SH-SY5Y (cell line): ENCODE measurements around the gene RAB30.

Source experiments
- GATA2 ChIP-seq: IDR thresholded peaks from 2 replicates; pipeline ENCODE4 v1.6.1; 2011; ENCODE audit warnings: mild to moderate bottlenecking, low read depth, low read length
- GATA3 ChIP-seq: IDR thresholded peaks from 2 replicates; pipeline ENCODE4 v1.6.1; 2011; ENCODE audit warnings: low read depth, mild to moderate bottlenecking, low read length, moderate library complexity

Gene RAB30

DNA sequence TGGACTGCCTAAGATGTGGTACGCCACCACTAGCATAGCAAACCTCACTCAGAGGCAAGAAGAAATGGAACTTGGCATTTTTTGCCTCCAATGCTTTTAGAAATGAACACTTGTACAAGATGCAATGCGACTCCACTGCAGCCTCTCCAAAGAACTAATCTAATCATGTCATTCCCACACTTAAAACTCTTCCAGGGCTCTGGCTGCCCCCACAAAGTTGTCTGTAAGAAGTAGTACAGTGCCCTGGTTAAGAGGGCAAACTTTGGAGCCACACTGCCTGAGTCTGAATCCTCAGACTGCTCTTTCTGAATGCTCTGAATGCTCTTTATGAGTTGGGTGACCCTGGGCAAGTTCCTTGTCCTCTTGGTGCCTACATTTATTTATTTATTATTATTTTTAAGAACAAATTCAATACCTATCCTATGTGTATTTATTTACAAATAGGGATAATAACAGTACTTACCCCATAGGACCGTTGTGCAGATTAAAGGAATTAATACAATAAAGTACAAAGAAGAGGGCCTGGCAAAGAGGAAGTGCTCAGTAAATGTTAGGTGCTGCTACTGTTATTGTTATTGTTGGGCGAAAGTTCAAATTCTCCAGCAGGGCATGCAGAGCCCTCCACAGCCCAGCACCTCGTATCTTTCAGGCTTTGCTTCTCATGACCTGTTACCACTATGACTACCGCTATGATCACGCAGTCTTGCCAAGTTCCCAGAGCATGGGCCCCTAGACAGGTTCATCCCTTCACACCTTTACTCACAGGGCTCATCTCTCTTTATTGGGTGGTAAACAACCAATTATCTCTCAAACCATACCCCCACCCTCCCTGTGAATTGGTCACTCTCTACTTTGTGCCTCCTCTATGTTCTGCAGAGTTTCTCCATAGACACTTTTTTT lies 59.3 kb downstream of the RAB30 start:
- TF ChIP-seq GATA2 (no peak), GATA3 (no peak)

DNA sequence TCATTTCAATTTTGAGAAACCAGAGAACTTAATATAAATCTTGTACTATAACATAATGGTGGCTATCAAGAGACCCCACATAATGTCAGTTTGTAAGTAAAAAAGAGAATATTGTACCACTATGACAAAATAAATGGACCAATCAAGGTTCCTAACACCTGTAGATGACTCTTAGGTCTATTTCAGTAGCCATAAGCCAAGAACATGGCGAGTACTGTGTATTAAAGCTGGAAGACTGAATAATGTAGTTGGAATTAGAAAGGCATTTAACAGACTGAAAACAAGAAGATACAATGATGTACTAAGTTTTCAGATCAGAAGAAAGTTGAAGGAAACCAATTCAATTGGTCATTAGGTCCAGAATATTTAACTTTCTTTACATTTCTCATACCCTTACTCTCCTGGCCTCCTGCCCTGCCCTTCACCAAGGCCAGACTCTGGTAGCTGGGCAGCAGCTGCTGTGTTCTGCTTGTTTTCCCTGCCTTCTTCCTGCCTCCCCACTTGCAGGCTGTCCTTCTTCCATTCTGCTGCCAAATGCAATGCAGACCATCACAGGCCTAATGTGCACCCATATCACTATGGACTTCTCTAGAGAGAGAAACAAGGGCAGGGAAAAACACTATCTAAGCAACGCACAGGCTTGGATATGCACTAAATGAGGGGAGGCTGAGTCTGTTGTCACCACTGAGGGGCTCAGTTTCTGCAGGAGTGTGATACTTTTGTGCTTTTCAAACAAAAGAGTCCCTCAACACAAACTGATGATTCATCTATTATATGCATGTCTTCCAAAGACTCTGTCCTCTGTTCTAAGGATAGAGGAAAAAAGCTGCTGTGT lies 60.1 kb downstream of the RAB30 start:
- TF ChIP-seq GATA3 (no peak), GATA2 (no peak)

DNA sequence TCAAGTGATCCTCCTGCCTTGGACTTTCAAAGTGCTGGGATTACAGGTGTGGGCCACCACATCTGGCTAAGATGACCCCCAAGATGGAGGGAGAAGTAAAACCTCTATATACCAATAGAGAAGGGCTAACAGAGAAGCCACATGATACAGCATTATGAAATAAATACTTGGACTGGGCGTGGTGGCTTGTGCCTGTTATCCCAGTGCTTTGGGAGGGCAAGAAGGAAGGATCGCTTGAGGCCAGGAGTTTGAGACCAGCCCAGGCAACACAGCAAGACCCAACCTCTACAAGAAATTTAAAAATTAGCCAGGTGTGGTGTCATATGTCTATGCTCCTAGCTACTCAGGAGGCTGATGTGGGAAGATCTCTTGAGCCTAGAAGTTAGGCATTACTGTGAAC lies 61.7 kb downstream of the RAB30 start:
- TF ChIP-seq GATA3 (no peak), GATA2 (no peak)

DNA sequence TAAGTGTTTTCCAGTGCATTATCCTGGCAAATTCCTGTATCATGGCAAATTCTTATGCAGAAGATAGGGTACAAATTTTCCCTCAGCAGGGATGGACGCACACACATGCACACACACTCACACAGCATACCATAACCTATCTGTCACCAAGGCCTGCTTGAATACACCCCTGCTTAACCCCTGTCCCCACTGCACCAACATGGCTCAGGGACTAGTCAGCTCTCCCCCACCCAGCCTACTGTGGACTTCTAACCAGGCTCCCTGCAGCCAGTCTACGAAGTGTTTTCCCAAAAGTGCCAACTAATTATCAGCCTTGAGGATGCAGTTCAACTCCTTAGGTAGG lies 63.1 kb downstream of the RAB30 start:
- TF ChIP-seq GATA3, result no peak

DNA sequence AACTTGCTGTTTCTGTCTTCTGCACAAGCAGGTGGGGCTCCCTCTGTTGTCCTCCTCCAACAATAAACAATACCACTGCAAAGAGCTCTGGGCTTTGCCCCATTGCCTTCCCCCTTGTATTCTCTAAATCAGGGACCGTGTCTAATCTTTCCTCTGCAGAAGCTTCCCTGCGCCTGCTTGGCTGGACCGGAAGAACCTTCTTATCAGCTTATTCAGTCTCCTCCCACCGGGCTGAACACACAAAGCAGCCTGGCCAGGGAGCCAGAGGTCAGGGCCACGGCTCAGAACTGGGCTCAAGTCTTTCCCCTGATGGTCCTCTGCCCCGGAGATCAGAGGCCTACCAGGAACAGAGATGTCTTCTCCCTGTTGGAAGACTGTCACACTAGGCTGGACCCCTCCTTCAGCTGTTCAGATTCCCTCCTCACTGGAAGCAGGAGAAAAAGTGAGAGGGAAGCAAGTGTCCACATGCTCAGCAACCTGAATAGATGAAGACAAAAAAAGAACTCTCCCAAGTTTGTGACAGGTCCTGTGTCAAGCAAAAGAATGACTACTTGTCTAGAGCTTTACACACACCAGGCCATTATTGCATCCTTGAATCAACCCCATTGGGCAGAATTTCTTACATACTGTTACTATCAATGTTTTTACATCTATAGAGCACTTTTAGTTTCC lies 63.7 kb downstream of the RAB30 start:
- TF ChIP-seq GATA2, result peak; percentile 62
- no peak for TF ChIP-seq GATA3

DNA sequence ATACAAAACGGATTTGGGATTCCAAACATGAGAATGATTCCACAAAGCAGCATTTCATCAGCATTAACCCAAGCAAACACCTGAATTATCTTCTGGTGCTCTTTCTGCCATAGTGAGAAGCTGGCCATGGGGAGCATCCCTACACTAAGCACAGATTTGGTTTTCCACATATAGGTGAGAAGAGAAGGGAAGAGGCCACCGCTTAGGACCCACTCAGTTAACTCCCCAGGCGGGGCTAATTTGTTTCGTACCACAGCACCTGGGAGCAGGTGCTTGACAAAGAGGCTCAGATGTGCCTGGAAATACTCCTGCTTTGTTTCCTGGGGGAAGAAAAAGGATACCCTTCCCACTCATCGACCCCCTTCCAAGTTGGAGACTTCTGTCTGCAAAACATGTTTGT lies 64.2 kb downstream of the RAB30 start:
- TF ChIP-seq GATA2 (no peak), GATA3 (no peak)

DNA sequence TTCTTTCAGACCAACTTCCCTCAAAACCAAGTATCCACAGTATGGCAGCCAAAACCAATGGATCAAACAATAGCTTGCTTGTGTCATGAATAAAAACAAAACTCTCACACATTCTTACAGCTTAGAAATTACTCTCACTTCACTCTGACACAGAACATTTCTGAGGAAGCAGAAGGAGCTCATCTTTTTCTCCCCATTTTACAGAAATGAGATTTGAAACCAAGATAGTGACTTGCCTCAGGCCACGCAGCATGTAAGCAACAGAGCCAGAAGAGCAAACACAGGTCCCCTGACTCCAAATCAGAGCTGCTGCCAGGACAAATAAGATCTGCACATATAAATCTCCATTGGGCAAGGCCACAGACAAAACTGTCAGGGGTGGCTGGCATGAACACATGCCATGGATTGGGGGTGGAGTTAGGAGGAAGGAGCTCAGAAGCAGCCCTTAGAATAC lies 64.8 kb downstream of the RAB30 start:
- TF ChIP-seq GATA2 (peak; percentile 73), GATA3 (no peak; the same call in 1 of the 2 replicates)

DNA sequence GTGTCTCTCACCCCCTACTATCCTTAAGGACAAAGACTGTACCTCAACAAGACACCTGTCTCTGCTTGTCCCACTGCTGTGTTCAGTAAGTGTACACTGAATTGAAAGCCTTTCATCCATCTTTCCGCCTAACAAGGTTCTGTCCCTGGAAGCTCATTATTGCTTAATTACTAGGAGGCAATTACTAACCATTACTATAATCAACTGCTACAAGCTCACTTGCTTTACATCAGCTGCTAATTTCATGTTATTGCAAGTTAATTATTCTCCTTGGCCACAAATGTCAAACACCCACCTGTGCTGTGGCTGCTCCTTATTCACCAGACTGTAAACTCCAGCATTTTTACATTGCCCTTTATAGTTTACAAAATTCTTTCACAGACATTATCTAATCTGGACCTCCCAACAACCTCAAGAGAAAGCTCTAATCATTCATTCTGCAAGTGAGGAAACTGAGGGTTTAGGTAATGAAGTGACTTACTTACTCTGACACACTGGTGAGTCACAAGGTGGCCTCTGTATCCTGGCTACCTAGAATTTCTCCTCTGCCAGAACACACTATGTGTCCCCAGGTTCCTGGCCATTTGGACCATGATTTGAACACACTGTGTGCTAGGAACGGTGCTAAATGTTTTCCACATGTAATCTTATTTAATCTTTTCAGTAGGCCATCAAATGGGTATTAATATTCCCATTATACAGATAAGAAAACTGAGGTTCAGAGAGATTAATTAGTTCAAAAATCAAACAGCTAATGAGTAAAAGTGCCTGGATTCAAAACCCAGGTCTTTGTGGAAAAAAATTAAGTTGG lies 66.7 kb downstream of the RAB30 start:
- no peak for TF ChIP-seq GATA2
- TF ChIP-seq GATA3, result no peak

DNA sequence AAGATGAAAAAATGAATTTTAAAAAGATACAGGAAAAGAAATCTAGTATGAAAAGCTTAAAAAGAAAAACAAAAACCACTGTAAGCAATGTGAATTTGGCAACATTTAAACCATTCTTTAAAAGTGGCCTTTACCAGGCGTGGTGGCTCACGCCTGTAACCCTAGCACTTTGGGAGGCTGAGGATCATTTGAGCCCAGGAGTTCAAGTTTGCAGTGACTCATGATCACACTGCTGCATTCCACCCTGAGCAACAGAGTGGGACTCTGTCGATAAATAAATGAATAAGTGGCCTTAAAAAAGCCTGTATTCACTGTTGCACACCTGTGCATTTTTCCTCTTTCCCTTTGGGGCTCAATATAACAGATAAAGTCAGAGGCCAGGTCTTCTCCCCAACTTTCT lies 69.2 kb downstream of the RAB30 start:
- TF ChIP-seq GATA2, result no peak

DNA sequence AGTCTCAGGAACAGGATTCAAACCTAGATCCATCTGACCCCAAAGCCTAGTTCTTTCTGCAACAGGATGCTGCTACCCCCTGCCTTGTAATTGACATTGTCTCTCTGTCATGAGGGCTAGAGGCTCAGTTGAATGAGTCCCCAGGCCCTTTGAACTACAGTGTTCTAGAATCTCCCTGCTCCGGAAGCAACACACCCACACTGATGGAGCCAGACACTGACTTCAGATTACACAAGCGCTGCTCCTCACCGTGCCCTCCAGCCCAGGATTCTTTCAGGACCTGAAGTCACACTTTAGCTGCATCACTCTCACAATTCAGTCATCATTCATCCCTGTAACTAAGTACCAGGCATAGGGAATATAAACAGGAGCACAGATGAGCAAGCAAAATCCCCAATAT lies 69.6 kb downstream of the RAB30 start:
- TF ChIP-seq GATA2, result no peak

DNA sequence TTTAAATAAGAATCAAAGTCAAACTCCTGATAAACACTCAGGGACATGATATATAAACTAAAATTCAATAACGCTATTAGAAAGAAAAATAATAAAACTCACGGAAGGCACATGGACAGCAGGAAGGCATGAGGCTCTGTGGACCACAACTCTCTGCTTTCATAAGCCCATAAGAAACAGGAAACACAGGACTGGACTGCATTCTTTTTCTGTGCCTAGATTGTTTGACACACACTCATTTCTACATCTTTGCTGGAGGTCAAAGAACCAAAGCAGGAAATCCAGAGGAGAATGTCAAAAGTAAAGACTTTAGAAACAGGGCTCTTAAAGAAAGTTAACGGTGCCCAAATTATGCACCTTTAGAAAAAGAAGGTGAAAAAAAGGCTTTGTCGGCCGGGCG lies 71.3 kb downstream of the RAB30 start:
- TF ChIP-seq GATA2 (no peak), GATA3 (no peak)

DNA sequence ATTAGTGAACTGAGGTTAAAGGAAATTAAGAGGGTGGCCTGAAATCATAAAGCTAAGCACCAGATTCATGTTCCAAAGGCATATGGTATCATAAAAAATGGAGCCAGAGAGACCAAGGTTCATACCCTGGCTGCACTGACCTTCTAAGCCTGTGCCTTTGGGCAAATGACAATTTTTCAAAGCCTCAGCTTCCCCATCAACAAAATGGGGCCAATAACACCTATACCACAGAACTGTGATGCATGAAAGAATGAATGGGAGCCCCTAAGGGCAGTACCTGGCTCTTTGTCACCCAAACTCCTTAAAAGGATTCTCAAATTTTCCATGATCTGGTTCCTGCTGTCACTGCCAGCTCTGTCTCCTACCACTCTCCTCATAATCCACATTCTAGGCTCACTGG lies 72.5 kb downstream of the RAB30 start:
- no peak for TF ChIP-seq GATA3
- no peak for TF ChIP-seq GATA2

DNA sequence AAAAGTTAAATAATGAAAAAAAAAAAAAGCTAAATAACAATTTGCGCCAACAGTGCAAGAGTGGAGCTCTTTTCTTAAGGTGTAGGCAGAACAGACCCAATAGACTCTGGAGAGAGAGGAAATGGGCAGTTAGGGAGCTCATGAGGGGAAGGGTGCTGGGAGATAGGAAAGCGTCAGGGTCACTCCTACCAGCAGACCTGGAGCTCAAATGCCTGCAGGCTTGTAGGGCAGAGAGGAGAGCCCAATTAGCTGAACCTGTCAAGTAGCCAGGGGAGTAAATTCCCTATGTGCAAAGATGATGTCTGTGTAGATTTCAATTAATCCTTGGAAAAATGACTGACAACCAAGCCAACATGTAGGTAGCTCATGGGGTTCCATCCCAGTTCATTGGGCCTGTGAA lies 73.0 kb downstream of the RAB30 start:
- no peak for TF ChIP-seq GATA3
- TF ChIP-seq GATA2, result no peak
